NCI-H1436 treated with DMSO at 0.1 percent for 48 hours (cell line): ENCODE measurements around the gene NXPE2.

Source experiments
- DNase-seq: peaks from one replicate; lab custom pipeline; 2025; lab: John Stamatoyannopoulos, UW

The NXPE2 gene

DNA sequence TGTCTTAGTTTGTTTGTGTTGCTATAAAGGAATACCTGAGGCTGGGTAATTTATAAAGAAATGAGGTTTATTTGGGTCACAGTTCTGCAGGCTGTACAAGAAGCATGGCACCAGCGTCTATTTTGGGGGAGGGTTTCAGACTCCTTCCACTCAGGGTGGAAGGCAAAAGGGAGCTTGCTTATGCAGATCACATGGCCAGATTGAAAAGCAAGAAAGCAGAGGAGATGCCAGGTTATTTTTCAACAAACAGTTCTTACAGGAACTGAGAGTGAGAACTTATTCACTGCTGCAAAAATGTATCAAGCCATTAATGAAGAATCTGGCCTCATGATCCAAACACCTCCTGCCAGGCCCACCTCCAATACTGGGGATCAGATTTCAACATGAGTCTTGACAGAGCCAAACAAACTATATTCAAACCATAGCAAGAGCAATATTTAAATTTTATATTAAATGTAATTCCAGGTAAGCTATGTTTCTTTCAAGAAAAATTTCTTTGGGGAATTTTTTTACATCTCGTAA lies 66.9 kb downstream of the NXPE2 start:
- DNase-seq, result no peak

DNA sequence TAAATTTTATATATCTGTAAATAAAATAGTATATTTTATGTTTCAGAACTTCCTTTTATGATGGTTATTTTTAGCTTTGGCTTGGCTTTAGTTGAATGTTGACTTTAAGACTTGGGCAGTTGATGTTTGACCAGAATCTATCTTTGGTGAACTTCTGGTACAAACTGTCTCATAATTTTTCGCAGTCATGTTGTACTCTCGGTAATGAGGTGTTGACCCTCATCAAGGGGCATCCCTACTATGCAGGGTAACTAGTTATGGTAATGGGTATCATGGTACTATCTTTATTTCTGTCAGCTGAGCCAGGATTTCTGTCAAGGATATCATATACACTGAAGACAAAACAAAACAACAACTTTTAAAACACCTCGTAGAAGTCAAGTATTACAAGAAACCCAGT lies 67.7 kb downstream of the NXPE2 start:
- DNase-seq, result no peak
